NCI-H1930 (cell line): ENCODE measurements around the gene ZNF534.
A peak's percentile ranks its signal among the peaks of the same experiment; 100 is the strongest.
"Not testable (repeated sequence)": the region's sequence is repeated elsewhere in the genome, so short reads cannot be mapped to it uniquely, and the experiment has no call there.

Source experiments
- DNase-seq, 2 experiments: peaks; one replicate each; lab custom pipeline; 2025; lab: John Stamatoyannopoulos, UW

The ZNF534 gene

GRCh38 chr19:52428937-52429336 lies at the start of gene ZNF534:
TSS of gene ZNF534 (plus strand) at chr19:52429148. CDS start at chr19:52431475, 2,327 bp downstream.
- no peak for DNase-seq

GRCh38 chr19:52391135-52391534 lies 37.8 kb upstream of the ZNF534 start:
- no peak for DNase-seq

DNA sequence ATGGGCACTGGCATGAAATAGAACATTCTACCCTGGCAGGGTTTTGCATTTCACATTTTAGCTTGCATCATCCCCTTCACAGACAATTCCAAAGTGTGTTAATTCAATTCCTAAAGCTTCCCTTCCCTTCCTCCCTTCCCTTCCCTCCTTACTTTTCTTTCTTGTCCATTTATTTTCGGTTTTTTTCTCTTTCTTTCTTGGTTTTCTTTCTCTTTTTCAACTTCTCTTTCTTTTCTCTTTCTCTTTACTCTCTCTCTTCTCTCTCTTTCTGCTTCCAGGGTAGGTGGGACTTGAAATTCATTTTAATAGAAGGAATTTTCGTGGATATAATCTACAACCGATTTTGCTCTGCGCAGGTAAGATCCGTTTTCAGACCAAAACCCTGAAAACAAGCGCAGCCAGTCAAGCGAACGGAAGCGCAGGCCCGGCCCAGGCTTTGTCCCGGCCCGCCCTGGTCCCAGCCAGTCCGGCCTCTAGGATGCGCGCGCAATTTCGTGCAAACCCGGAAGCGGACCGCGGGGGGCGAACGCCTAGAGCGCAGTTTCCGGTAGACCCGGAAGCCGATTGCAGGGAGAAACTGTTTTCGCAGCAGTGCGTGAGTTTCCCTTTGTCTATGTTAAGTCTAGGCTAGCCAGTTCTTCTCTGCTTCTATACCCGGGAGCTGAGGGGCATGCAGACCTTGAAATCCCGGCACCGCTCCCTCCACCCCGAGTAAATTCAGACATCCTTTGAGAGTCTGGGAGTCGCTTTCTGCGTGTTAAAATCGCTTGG lies 31.5 kb upstream of the ZNF534 start, which contains the start of gene ZNF528:
Gene ZNF528, plus strand, starts transcription at position 540 of the 771 bp plus-strand sequence. CDS start 4,165 bp downstream, outside the sequence.
- peak; percentile 93 to 97 for DNase-seq

- no peak for DNase-seq
Measured at GRCh38 chr19:52398081-52398441, 30.9 kb upstream of the ZNF534 start.

GRCh38 chr19:52410276-52410675 lies 18.7 kb upstream of the ZNF534 start:
- no peak for DNase-seq

- no peak for DNase-seq
Measured at GRCh38 chr19:52415711-52416110, 13.2 kb upstream of the ZNF534 start.

- no peak for DNase-seq
Measured at GRCh38 chr19:52442179-52442578, 13.2 kb downstream of the ZNF534 start.

GRCh38 chr19:52444506-52444905 lies 15.6 kb downstream of the ZNF534 start:
- no peak for DNase-seq

GRCh38 chr19:52451241-52451640 lies 22.3 kb downstream of the ZNF534 start:
- peak in 1 of 2 experiments; percentile 20 for DNase-seq

- peak; percentile 94 for DNase-seq
Measured at GRCh38 chr19:52453324-52454094, 24.6 kb downstream of the ZNF534 start, which contains the start of gene ZNF578. TSS of gene ZNF578 (plus strand) at chr19:52453553. CDS start at chr19:52501846, 48,293 bp downstream.

DNA sequence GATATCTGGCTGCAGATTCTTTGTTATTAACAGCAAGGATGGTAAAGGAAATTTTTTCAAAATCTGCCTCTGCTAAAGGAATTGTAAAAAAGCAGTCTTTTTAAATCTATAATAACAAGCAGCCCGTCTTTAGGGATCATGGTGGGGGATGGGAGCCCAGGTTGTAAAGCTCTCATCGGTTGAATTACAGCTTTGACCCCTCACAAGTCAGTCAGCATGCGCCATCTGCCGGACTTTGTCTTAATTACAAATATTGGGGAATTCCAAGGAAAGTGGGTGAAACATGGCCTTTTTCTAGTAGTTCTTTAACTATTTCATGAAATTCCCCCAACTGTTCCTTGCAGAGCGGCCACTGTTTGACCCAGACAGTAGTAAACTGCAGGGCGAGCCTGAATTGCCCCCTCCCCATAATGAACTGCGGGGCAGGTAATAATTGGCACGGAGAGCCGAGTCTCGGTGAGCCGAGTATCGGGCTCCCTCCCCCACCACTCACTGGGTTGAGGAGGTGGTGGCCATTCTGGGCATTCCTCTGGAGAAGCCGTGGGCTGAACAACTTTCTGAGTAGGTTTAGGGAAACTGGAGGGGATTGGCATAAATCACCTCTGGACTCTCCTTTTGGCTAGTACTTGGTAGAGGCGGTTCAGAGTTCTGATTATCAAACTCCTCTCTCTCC lies 36.0 kb downstream of the ZNF534 start:
- DNase-seq, result no peak

DNA sequence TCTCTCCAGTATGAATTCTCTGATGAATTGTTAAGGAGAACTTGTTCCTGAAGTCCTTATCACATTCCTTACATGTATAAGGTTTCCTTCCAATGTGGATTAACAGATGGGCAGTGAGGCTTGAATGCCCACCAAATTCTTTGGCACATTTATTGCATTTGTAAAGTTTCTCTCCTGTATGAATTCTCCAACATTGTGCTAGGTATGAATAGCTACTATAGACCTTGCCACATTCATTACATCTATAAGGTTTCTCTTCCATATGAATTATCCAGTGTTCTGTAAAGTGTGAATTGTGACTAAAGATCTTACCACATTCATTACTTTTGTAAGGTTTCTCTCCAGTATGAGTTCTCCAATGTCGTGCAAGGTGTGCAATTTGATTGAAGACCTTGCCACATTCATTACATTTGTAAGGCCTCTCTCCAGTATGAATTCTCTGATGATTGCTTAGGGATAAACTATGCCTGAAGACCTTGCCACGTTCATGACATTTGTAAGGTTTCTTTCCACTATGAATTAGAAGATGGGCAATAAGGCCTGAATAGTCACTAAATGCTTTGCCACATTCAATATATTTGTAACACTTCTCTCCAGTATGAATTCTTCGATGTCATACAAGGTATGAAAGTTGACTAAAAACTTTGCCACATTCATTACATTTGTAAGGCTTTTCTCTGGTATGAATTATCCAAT lies 44.9 kb downstream of the ZNF534 start:
- no peak for DNase-seq

- no peak for DNase-seq
Measured at GRCh38 chr19:52474351-52475127, 45.6 kb downstream of the ZNF534 start.

- not testable (repeated sequence) for DNase-seq
Measured at GRCh38 chr19:52484111-52484743, 55.3 kb downstream of the ZNF534 start.

- not testable (repeated sequence) for DNase-seq
Measured at GRCh38 chr19:52485064-52485463, 56.1 kb downstream of the ZNF534 start.

- DNase-seq, result not testable (repeated sequence)
Measured at GRCh38 chr19:52485561-52486240, 56.8 kb downstream of the ZNF534 start.

GRCh38 chr19:52492201-52492993 lies 63.4 kb downstream of the ZNF534 start:
- DNase-seq, result no peak

GRCh38 chr19:52492994-52493470 lies 64.1 kb downstream of the ZNF534 start:
- no peak for DNase-seq

DNA sequence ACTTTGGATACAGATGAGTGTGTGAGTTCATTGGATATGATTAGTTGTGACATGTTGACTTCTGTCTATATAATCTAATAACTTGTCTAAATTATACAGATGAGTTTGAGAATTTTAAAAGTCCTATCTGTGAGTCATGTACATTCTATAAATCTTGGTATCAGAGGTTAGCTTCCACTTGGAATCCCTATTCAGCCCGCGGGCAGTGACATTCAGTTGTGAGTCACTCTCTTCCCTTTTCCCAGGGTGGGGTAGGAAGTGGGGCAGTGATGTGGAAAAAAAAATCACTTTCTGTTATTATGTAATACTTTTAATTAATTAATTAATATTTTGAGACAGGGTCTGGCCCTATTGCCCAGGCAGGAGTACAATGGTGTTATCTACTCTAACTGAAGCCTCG lies 65.6 kb downstream of the ZNF534 start:
- DNase-seq, result no peak
